ENCODE data around the gene TM7SF2. TPM values are rescaled to one million over a fixed set of nuclear protein-coding genes. Genes with fewer than 3 reads are reported as not detected.

Gene TM7SF2
- total and polyA plus RNA-seq, 2 of the 8 experiments (the other 6 are each of a cell fraction or from before 2014, with no cell fraction given) = 40.1 to 96.0 TPM

- no peak overlapping the region for H2BK12ac ChIP-seq (ENCODE audit: low read depth, low read length)
- CTCF ChIA-PET (ENCODE audit: partially characterized antibody) = interaction anchor here (0.6 to 9.5 kb wide), 10 partner anchors 11 to 91 kb away, joined by 3 to 71 read pairs (median 6); partner anchors contain the start of genes CAPN1, TM7SF2 and ZNHIT2
- H2BK15ac ChIP-seq (ENCODE audit: low read length) = no peak overlapping the region
- H3K4me1 ChIP-seq (replicated peaks in 1 of 4; ENCODE audit: control insufficient read depth in 3 of 4, insufficient read depth in 4 of 4, low read length in 3 of 4) = peaks cover 0 to 7% (median 6%) of the 10 kb centered on the region in 4 experiments; a peak in 6 of 7 replicates
- no peak overlapping the region for H3K4ac ChIP-seq (replicated peaks; ENCODE audit: insufficient read length, low read depth, low read length)
- H4K91ac ChIP-seq (replicated peaks; ENCODE audit: insufficient read length, low read length) = no peak overlapping the region
- no peak for DNase-seq (ENCODE audit: low read depth in 1 of 2, low spot score in 2 of 2)
- H3K18ac ChIP-seq (ENCODE audit: extremely low read depth, low read length) = no peak overlapping the region
- H3K9me3 ChIP-seq (ENCODE audit: insufficient read depth in 2 of 2, low read depth in 1 of 2, low read length in 1 of 2) = no peaks in the 10 kb centered on the region
- TF ChIP-seq POLR2A (IDR thresholded peaks at IDR 0.05; ENCODE audit: control extremely low read depth in 1 of 2, low read depth in 2 of 2, low read length in 2 of 2) (peak in 1 of 2 experiments; percentile 22; a peak in 1 of 3 replicates), POU5F1 (IDR thresholded peaks at IDR 0.05; ENCODE audit: low read depth, low read length) (no peak)
- no peak for FAIRE-seq
- no peak overlapping the region for H4K8ac ChIP-seq (ENCODE audit: extremely low read depth, insufficient read depth, low read length)
- H2BK20ac ChIP-seq (ENCODE audit: low read length) = no peak overlapping the region
- H3K27me3 ChIP-seq (replicated peaks in 1 of 4; ENCODE audit: control insufficient read depth in 3 of 4, extremely low read depth in 1 of 4, insufficient read depth in 3 of 4, low read length in 3 of 4) = no peaks in the 10 kb centered on the region
- H4K20me1 ChIP-seq (replicated peaks in 1 of 2; ENCODE audit: control insufficient read depth in 1 of 2, insufficient read depth in 2 of 2, low read length in 2 of 2) = peaks cover 0 to 12% of the 10 kb centered on the region in 2 experiments
- H2AFZ ChIP-seq (ENCODE audit: low read length) = no peak overlapping the region
- POLR2A ChIA-PET (ENCODE audit: partially characterized antibody) = interaction anchor here (0.6 to 15.8 kb wide), 10 partner anchors 8 to 254 kb away, joined by 3 to 305 read pairs (median 4); partner anchors contain the start of genes CDCA5, FAU, MRPL49 and SYVN1
- H3K27ac ChIP-seq (ENCODE audit: low read depth, low read length) = no peak overlapping the region
- H3K14ac ChIP-seq (ENCODE audit: insufficient read length) = no peak overlapping the region
- H3K36me3 ChIP-seq (ENCODE audit: control insufficient read depth in 2 of 4, insufficient read depth in 4 of 4, low read length in 3 of 4) = peaks cover 19 to 66% (median 57%) of the 10 kb centered on the region in 4 experiments
- H3K56ac ChIP-seq (replicated peaks; ENCODE audit: insufficient read length, low read depth, low read length) = no peak overlapping the region
- no peaks in the 10 kb centered on the region; the same call in 1 of the 2 replicates for H3K79me1 ChIP-seq (ENCODE audit: low read depth, low read length)
- H3K79me2 ChIP-seq (ENCODE audit: control insufficient read depth in 1 of 2, insufficient read depth in 2 of 2, low read length in 2 of 2) = peaks cover 0 to 19% of the 10 kb centered on the region in 2 experiments; a peak in 2 of 4 replicates
- peaks cover 2% of the 10 kb centered on the region for H3K23me2 ChIP-seq (ENCODE audit: low read depth, low read length)
- no peak overlapping the region for H3K4me3 ChIP-seq (ENCODE audit: extremely low read depth in 1 of 4, insufficient read depth in 2 of 4, low read depth in 3 of 4, low read length in 4 of 4)
- H3K4me2 ChIP-seq (ENCODE audit: insufficient read depth in 1 of 2, low read depth in 2 of 2, low read length in 2 of 2) = no peak overlapping the region
- H3K9ac ChIP-seq (replicated peaks in 1 of 4; ENCODE audit: extremely low read depth in 1 of 4, low read depth in 3 of 4, low read length in 3 of 4) = no peak overlapping the region
- 89% methylated on average over 15 of the region's 15 CpGs; no CpG with 5 or more reads in 1 of the 2 experiments for WGBS, 2 experiments (ENCODE audit: extremely low coverage in 1 of 2, insufficient coverage in 1 of 2, insufficient read length in 1 of 2, insufficient replicate concordance in 2 of 2, low coverage in 1 of 2, low lambda C conversion rate in 2 of 2, missing lambda C conversion rate in 1 of 2)
- no peak overlapping the region for H3K23ac ChIP-seq (ENCODE audit: insufficient read length)
- H4K5ac ChIP-seq (ENCODE audit: insufficient read length, low read depth, low read length) = no peak overlapping the region
- no peak overlapping the region for H2BK120ac ChIP-seq (replicated peaks; ENCODE audit: low read depth, low read length)
- no peak overlapping the region for H2AK5ac ChIP-seq (ENCODE audit: low read depth, low read length)
- no peak overlapping the region for H2BK5ac ChIP-seq (ENCODE audit: low read depth, low read length)
These were observed 16.8 kb downstream of the TM7SF2 start for GRCh38 chr11:65128182-65129145.
